Effector CD8-positive, alpha-beta T cell (primary cell): Measurements from ENCODE around the gene FLCN.
"Not testable (repeated sequence)": the region's sequence is repeated elsewhere in the genome, so short reads cannot be mapped to it uniquely, and the experiment has no call there.

Experiments
- DNase-seq: peaks from one replicate; lab custom pipeline; 2025; lab: John Stamatoyannopoulos, UW

FLCN gene

DNA sequence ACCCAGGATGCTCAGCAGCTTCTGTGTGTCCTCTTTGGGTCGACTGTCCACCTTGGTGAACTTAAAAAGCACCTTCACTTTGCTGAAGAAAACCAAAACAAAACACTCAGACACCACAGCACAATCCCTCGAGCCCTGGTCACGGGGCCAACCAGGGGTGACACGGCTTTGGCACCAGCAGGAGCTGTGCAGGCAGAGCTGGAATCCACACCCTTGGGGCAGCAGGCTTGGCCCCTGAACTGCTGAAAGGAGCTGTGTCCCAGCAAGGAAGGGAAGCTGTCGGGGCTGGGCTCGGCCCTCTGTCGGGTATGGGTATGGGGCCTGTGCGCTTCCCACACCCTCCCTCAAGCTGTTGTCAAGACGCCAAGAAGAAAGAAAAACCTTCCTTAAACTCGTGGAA lies 23.2 kb downstream of the FLCN start:
- DNase-seq: no peak

DNA sequence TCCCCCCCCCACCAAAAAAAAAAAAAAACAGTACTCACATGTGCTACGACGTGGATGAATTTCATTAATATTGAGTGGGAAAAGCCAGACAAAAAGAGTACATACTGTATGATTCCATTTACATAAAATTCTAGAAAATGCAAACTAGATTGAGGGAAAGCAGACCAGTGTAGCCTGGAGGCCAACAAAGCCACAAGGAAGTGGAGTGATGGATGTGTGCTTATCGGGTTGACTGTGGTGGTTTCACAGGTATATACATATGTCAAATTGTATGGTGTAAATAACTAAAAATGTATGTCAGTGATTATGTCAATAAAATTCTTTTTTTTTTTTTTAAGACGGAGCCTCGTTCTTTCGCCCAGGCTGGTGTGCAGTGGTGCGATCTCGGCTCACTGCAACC lies 29.0 kb downstream of the FLCN start:
- no peak for DNase-seq

DNA sequence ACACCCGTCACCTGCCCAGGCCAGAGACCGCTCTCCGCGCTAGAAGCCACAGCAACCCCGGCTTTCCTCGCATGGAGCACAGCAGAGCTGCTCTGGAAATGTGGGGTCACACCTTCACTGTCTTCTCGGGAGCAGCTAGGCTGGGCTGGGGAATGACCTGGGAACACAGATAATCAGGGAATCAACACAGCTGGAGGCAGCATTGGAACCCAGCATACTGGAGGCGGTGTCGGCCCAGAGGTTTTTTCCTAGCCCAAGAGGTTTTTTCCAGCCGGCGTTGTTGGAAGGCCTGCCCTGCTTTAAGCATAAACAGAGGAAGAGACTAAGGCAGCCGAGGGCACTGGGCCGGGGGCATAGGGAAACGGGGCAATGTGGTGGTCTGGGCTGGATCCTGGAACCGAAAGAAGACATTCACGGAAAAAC lies 30.0 kb downstream of the FLCN start:
- no peak for DNase-seq

DNA sequence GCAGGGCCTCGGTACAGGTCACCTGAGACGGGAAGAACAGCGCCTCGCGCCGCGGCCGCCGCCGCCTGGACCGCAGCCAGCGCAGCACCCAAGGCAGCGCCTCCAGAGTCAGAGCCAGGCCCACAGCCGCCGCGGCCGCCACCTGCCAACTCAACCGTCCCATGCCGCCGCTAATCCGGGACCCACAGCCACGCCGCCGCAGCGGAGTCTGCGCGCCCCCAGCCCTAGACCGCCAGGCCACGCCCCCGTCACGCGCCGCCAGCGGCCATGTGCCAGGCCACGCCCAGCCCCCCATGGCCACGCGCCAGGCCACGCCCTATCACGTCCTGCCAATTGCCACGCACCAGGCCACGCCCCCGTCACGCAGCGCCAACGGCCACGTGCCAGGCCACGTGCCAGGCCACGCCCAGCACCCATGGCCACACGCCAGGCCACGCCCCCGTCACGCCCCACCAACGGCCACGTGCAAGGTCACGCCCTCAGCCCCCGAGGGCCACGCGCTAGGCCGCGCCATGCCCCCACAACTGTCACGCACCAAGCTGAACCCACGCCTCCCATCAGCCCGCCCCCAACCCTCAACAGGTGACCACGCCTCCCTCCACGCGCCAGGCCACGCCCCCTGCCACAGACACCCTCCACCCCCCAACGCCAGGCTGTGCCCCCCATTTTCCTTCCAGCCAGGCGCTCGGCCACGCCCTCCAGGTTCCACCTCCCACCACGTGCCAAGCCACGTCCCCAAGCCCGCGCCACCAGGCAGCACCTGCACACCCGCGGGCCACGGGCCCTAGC lies 30.6 kb downstream of the FLCN start, which contains the start of gene PLD6:
Gene PLD6 (minus strand): TSS at position 210 of the 789 bp plus-strand sequence. CDS start 47 bp downstream, at position 163.
- peak; percentile 90 for DNase-seq

DNA sequence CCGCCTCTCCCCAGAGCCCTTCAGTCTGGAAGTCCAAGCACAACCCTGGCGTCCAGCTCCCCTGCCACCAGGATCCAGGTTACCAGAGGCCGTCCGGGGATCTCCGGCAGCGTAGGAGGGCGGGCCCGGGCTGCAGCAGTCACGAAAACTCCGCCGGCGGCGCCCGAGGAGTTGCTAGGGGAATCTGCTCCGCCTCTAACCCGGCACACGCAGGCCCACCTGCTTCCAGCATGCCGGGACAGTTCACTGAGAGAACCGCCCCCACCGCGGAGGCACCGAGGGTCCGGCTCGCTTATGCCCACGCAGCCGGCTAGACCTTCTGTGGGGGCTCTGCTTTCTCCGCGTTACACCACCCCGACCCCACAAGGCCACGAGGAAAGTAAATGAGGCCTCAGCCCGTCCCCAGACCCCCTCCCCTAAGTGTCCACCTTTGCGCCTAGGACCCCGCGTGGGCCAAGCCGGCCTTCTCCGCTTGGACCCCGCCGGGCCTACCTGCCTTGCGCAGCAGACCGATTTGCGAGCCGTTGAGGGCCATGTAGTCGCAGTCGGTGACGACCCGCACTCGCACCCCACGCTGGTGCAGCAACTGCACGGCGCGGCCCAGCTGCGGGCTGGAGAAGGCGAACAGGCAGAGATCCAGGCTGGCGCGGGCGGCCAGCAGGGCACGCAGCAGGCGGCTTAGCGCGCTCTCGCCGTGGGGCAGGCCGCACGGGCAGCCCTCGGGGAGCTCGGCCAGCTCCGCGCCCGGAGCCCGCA lies 31.4 kb downstream of the FLCN start:
- peak; percentile 29 for DNase-seq

DNA sequence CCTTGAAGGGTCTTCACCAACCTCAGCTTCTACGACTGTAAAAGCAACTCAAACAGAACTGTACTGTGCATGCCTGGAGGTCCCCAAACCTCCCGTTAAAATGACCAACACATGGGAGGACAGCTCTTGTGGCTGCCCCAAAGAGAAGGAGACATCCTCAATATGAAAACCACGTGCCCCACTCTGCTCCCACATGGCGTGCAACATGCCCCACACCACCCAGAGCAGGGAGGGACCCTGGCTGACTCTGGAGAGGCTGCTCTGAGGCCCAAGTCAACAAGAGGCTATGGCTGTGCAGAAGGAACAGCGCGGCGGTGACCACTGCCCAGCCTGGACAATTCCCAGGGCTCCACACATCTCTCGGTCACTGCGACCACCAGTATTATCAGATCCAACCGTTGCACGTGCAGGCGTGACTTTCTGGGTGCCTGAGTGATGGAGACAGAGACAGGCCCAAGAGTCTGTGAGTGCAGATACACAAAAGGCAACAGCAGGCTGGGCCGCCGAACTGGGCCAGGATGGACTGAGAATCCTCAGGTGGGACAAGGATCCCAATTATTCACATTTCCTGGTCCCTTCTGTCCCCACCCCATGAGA lies 32.2 kb downstream of the FLCN start:
- DNase-seq: no peak

DNA sequence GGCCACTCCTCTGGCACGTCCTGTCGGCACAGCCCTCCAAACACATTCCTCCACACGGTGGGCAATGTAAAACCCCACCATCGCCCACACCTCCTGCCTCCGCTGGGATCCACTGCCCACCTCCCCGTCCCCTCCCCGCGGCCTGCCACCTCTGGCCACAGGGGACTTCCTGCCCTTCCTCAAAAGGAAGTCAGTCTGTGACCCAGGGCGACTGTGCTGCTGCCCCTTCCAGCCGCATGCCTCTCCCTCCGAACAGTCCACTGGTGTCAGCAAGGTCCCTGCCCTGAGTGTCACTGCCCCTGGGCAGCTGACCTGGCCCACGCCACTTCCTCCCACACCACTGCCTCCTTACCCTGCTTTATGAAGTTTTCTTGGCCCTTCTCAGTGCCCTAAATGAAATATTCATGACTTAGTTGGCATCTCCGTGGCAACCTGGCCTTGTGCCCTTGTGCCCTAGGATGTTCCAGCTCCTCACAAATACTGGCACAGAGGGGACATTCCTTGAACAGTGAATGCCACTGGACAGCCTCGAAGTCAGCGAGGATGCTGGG lies 32.9 kb downstream of the FLCN start:
- no peak for DNase-seq

DNA sequence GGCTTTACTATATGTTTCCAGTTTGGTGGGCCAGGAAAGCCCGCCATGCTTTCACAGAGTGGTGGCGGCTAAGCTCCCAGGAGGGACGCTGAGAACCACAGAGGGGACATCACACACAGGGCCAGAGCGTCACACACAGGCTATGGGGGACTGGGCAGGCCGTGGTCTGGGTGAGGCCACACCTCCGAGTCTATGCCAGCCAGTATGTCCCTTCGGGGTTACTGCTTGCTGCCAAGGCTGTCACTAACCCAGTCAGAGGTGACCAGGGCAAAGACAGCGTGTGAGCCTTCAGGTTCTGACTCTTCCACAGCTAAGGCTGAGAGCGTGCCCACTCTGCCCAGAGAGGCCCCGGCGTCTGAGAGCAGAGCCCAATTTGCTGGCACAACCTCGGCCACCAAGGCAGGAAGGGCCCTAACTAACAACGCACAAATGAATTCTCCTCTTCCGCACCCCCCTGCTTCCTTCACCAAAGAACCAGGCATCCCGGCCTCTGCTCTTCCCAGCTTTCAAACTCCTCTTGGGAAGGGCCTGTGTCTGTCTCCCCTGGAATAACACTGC lies 33.7 kb downstream of the FLCN start:
- DNase-seq: no peak

DNA sequence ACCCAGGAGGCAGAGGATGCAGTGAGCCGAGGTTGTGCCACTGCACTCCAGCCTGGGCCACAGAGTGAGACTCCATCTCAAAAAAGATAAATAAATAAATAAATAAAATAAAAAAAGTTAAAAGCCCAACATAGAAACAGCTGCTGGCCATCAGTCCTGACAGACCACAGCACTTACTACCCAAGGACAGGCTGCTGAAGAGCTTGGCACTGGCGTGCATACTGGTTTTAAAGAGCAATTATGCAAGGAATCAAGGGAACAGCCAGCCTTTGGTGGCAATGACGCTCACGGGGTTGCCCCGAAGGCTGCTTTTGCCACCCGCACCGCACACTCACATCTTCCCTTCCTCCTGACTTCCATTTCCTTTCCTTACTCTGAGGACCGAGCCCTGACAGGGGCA lies 35.1 kb downstream of the FLCN start:
- no peak for DNase-seq

DNA sequence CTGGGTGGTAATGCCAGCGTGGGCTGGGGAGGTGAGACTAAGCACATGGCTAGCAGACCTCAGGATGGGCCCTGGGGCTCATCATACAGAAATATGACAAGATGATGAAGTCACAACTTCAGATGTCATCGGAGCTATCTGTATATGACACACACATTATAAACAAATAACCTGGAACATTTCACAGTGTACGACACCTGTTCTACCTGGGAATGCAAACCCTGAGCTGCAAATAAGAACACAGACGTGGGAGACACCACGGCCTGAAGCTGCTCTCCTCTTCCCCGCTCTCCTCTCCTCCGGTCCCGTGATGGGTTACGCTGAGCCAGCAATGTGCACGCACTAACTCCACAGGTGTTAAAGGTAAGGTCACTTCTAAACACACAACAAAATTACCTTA lies 35.7 kb downstream of the FLCN start:
- no peak for DNase-seq

DNA sequence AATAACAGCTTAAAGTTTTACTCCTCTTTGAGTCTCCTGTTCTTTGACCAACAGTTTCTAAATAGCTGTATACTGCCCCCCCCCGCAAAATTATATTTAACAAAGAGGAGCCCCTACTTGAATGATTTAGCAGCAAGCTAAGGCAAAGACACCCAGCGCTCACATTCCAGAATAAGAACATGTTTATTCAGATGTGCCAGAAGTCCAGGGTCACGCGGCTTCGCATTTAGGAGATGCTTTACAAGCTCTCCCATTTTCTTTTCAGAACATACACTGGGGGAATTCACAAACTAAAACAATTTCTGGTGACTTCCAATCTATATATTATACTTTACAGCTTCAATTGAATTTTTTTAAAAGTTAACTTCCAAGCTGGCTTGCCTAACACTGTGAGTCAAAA lies 36.1 kb downstream of the FLCN start:
- DNase-seq: no peak

DNA sequence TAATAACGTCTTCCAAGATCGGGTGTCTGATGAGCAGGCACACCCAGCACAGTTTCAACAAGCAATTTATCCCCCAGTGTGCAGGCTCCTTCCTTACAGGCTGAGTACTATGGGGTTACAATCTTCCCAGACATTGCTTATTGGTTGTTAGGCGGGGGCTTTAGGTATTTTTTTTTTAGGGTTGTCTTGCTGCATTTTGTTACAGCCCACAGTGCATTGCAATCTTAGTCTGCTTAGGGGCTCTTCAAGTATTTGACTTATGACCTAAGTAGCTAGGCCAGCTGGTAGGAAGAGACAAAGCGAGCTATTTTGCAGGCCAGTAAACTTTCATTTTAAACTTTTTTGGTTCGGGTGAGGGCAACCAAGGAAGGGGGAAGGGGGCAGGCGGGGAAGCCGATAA lies 36.7 kb downstream of the FLCN start:
- DNase-seq: no peak

DNA sequence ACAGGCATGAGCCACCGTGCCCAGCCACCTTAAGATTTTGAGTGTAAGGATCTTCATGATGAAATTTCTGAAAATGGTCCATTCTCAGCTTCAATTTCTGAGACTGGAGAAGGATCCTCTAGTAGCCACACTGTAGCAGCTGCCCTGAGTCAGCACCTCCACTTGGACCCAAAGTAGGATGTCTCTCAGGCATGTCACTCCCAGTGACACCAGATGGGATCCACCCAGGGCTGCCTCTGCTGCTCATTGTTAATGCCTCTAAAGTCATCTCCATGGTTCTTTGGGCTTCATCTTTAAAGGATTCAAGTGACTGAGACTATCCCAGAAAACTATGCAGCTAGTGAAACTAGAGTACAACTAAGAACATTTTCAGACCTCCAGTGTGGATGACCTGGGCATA lies 38.7 kb downstream of the FLCN start:
- DNase-seq: no peak

DNA sequence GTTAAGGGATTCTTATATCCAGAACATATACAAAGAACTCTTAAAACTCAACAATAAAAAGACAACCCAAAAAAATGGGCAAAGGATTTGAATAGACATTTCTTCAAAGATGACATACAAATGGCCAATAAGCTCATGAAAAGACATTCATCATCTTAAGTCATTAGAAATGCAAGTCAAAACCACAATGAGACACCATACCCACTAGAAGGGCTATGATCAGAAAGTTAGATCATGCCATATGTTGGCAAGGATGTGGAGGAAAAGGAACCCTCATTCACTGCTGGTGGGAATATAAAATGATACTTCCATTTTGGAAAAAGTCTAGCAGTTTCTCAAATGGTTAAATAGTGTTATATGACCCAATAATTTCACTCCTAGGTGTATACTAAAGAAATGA lies 40.2 kb downstream of the FLCN start:
- no peak for DNase-seq

DNA sequence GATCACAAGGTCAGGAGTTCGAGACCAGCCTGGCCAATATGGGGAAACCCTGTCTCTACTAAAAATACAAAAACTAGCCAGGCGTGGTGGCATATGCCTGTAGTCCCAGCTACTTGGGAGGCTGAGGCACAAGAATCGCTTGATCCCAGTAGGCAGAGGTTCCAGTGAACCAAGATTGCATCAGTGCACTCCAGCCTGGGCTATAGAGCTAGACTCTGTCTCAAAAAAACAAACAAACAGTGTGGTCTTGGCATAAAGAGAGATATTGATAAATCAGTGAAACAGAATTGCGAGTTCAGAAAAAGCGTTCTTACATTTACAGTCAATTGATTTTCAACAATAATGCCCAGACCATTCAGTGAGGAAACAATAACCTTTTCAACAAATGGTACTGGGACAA lies 41.5 kb downstream of the FLCN start:
- DNase-seq: not testable (repeated sequence)

DNA sequence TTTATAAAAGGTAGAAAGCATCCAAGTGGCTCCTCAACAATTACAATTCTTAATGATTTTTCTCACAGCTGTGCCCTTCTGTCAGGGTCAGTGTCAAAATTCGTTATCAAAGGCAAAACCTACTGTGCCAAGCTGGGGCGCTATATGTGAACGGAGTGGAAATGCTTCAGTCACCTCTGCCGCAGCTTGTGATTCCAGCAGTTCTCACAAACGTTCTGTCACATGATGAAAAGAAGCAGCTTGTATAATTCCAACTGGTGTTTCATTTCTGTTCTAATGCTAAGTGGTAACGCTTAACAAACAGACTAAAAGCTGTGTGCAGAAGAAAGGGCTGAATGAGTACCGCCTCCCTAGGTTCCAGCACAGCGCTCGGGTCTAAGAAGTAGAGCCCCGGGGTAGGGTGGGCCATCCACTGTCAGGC lies 45.0 kb downstream of the FLCN start:
- DNase-seq: no peak

DNA sequence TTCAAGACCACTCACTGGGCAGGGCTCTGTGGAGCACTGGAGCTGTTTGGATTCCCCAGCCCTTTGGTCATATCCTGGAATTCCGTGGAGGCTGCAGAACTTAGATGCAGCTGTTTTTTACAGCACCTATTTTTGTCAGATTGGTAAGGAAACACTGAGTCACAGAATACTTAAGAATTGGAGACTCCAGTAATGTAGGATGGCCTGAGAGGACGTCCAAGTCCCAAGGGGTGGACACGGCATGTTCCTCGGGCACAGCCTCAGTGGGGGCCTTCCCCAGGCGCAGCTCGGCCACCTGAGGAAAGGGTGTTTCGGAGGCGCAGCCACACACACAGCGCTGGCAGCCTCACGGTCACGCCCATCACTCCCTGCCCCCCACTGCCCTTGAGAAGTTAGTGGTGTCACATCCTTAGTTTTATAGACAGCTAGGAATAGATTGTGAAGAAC lies 45.6 kb downstream of the FLCN start:
- no peak for DNase-seq

DNA sequence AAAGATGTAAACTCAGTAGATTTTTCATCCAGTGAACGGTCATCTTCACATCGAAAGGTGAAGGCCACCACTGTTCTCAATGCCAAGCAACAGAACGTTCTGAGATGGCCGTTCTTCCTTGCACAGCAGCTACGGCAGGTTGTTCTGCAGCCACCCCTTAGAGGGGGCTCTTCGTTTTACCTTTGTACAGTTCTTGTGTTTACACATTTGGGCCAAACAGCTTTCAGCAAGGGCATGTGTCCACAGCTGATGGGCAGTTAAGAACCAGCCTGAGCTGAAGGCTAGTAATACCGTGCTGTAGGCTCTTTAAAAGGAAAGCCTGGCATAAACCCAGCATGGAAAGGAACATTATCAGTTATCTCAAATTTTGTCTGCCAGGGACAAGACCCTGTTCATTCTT lies 46.8 kb downstream of the FLCN start:
- DNase-seq: no peak

DNA sequence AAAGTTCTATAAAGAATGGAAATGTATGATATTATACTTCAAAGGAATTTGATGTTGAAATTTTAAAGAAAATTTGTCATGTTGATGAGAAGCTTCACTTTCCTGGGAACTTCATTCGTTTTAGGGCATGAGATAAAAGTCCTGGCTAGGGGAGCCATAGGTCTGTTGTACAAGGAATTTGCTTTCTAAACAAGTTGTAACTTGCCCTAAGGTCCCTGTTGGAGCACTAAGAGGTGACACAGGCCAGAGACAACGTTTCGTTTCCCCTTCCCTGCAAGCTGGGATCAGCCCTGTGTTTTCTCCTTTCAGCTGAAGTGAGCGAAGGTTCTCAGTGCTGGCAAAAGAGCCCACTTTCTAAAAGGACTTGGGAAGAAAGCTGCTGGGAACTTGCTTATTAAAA lies 47.4 kb downstream of the FLCN start:
- no peak for DNase-seq

DNA sequence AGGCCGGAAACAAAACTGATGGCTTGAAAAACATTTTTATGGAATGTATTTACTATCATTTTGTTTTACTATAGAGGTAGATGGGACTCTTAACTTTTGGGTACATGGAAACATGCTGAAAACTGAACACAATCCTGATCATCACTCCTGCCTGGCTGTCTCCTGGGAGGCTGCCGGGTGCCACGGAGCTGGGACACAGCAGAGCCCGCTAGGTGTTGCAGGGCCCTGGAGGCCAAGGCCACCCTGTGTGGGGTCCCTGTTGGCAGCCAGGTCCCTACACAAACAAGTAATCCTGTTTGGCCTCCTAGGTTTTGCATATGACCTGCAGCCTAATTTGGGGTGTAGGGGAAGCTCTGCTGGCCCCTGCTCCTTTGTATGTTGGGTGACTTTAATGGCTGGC lies 48.4 kb downstream of the FLCN start:
- no peak for DNase-seq

DNA sequence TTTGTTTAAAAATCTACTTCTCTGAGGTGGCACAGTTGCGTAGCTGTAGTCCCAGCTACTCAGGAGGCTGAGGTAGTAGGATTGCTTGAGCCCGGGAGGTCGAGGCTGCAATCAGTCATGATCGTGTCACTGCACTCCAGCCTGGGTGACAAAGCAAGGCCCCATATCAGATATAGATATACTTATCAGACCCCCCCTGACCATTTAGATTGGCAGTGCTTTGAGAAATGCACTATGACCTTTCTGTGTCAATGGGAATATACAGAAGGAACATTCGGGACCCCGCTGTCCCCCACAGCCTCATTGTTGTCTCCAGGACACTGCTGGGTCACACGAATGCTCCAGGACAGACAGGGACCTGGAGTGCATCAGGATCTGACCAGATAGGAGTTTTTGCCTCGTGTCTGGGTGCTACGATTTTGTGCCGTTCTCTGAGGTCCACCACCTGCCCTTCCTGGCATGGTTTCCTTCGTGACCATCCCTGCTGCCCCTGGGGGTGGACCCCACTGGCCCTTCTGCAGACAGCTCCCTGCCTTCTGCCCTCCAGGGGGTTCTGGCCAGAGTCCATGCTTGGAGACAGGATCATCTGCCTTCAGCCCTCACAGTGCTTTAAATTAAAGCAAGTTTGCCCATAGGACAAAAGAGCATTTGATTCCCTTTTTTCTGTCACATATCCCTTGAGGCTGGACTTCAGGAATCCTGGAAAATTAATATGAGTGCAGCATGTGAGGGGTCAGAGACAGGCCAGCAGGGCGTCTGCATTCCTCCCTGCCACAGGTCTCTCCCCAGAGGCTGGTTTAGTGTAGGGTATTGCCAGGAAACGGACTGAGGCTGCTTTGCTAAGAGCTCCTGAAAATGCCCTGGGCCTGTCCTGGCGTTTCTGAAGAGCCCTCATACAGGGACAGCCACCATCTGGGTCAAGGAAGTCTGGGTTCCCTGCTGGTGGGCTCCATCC lies 50.1 kb downstream of the FLCN start:
- DNase-seq: no peak
